Pancreas (tissue), 10 donors: Measurements from ENCODE around the gene ZACN. TPM values are rescaled to one million over a fixed set of nuclear protein-coding genes. Genes with fewer than 3 reads are reported as not detected.

Experiments used
- ATAC-seq, 4 donors: fragments of 200-7000 bp; cut with Tn5 transposase; one replicate each; pipeline versions ENCODE4 v1.8.0 to v1.9.1; 2020; ENCODE audit warnings: mild to moderate bottlenecking in 4 of 4, moderate library complexity in 4 of 4
- DNase-seq, 6 donors: peaks; one replicate each; pipeline ENCODE4 v3.0.0-alpha.2; 2020
- FAIRE-seq: peaks from 2 replicates; lab custom pipeline; 2012; peaks lifted over from hg19 to GRCh38; lab: Jason Lieb, UNC
- H3K27ac ChIP-seq, 4 donors: fragments of 200-600 bp; sonication (generic); 1 replicate in 3 of 4; 2 replicates in 1 of 4; pipeline versions ENCODE4 v1.5.0 to v1.8.0; 2020
- H3K27me3 ChIP-seq, 4 donors: fragments of 200-600 bp; one replicate each; pipeline ENCODE4 v1.8.0; 2021
- H3K36me3 ChIP-seq, 3 donors: fragments of 200-600 bp; sonication (generic) in 1 of 3; one replicate each; pipeline versions ENCODE4 v1.5.0 to v1.8.0; 2020 to 2021
- H3K4me1 ChIP-seq, 3 donors: fragments of 200-600 bp; one replicate each; pipeline ENCODE4 v1.8.0; 2021
- H3K4me3 ChIP-seq, 4 donors: fragments of 200-600 bp; sonication (generic) in 2 of 4; one replicate each; pipeline versions ENCODE4 v1.5.0 to v1.8.0; 2020 to 2021
- H3K9me3 ChIP-seq, 4 donors: fragments of 200-600 bp; one replicate each; pipeline ENCODE4 v1.8.0; 2021
- CTCF ChIP-seq, 4 donors: fragments of 200-600 bp; sonication (generic) in 3 of 4; IDR thresholded peaks; one replicate each; pipeline versions ENCODE4 v1.5.0 to v1.8.0; 2021; ENCODE audit warnings: antibody characterized with exemption in 4 of 4
- WGBS, 2 donors: extraction: QIAGEN DNeasy Blood & Tissue Kit; methylation state at CpG; one replicate each; pipeline ENCODE4 v1.1.7; 2013; 5-methylcytosine and 5-hydroxymethylcytosine counted together
- intact Hi-C, 3 donors: fragments of 100-400 bp; cut with DNase I; formaldehyde crosslinking; loops; one replicate each; pipeline versions ENCODE4 v1.11.1 to v1.14.2; 2022
- polyA plus RNA-seq, 2 donors: library from polyadenylated mRNA; stranded (reverse); fragments of 200-250 nt; gene quantifications; one replicate each; pipeline ENCODE4 v1.2.3, GENCODE V29; 2013
- total RNA-seq, 6 donors: library from RNA; stranded (reverse); fragmentation: NEBNext Ultra II Directional in 4 of 6; extraction: Animal tissue kit (Norgen Biotek cat#: 25700) in 4 of 6; gene quantifications; one replicate each; pipeline versions ENCODE4 v1.2.1 to v1.2.4, GENCODE V29; 2021 to 2023
- donor health status: healthy with polysubstance abuse.
- donor health status: DM: no; HTN: no; CAD: no; lungs with moderate emphysema.
- donor health status: DM: no; HTN: no; CAD: no.
- donor health status: control.
- donor health status: control.
- donor health status: Bipolar disorder and iron deficiency.
- donor health status: DM: yes; HTN: yes; CAD: no.
- donor health status: DM: no; HTN: no; CAD: no.
- donor health status: DM: no; HTN: no; CAD: no.
- donor health status: DM: yes; HTN: yes; CAD: no.

Gene ZACN
- total and polyA plus RNA-seq, 8 donors, result 0.06 to 4.2 (median 3.4) TPM; not detected in 5

- no peak for ATAC-seq
- 88 to 90% methylated on average over 13 of the region's 13 CpGs for WGBS, 2 donors
- DNase-seq, result no peak
- H3K4me3 ChIP-seq, result no peak overlapping the region
- TF ChIP-seq CTCF (IDR thresholded peaks at IDR 0.05), result no peak
- H3K36me3 ChIP-seq, result peaks cover 0 to 21% (median 0%) of the 10 kb centered on the region in 3 donors
- peaks cover 0 to 8% (median 0%) of the 10 kb centered on the region in 3 donors for H3K4me1 ChIP-seq
- no peaks in the 10 kb centered on the region for H3K9me3 ChIP-seq
- intact Hi-C loops, result no loop called here
- FAIRE-seq, result no peak
- no peaks in the 10 kb centered on the region for H3K27me3 ChIP-seq
- no peak overlapping the region for H3K27ac ChIP-seq
Observed at GRCh38 chr17:76034428-76035350, 44.3 kb upstream of the ZACN start.

- TF ChIP-seq CTCF (IDR thresholded peaks at IDR 0.05), result no peak
- intact Hi-C loops, result no loop called here
- no peak overlapping the region for H3K27ac ChIP-seq
- no peaks in the 10 kb centered on the region for H3K9me3 ChIP-seq
- peaks cover 0 to 41% (median 10%) of the 10 kb centered on the region in 3 donors for H3K36me3 ChIP-seq
- no peak overlapping the region for H3K4me3 ChIP-seq
- ATAC-seq, result peak in 2 of 4 donors; percentile 7 to 20
- DNase-seq, result peak in 2 of 6 donors; percentile 27 to 48
- no peaks in the 10 kb centered on the region for H3K27me3 ChIP-seq
- peaks cover 0 to 8% (median 0%) of the 10 kb centered on the region in 3 donors for H3K4me1 ChIP-seq
- WGBS, 2 donors, result 47 to 51% methylated on average over 22 of the region's 22 CpGs
- FAIRE-seq, result no peak
Observed at GRCh38 chr17:76036497-76037261, 42.3 kb upstream of the ZACN start.

GRCh38 chr17:76038050-76038449 lies 40.9 kb upstream of the ZACN start:
- H3K36me3 ChIP-seq, result peaks cover 0 to 54% (median 14%) of the 10 kb centered on the region in 3 donors
- H3K4me3 ChIP-seq, result no peak overlapping the region
- H3K9me3 ChIP-seq, result no peaks in the 10 kb centered on the region
- intact Hi-C loops, result no loop called here
- FAIRE-seq (no peak), ATAC-seq (no peak), DNase-seq (no peak)
- no peak for TF ChIP-seq CTCF (IDR thresholded peaks at IDR 0.05)
- WGBS, 2 donors, result 82 to 89% methylated on average over 3 of the region's 3 CpGs
- no peaks in the 10 kb centered on the region for H3K4me1 ChIP-seq
- H3K27ac ChIP-seq, result no peak overlapping the region
- H3K27me3 ChIP-seq, result no peaks in the 10 kb centered on the region

- H3K27me3 ChIP-seq, result no peaks in the 10 kb centered on the region
- FAIRE-seq (peak; percentile 51), DNase-seq (no peak), ATAC-seq (no peak)
- peaks cover 0 to 65% (median 25%) of the 10 kb centered on the region in 3 donors for H3K36me3 ChIP-seq
- H3K4me3 ChIP-seq, result no peak overlapping the region
- H3K9me3 ChIP-seq, result no peaks in the 10 kb centered on the region
- intact Hi-C loops, result no loop called here
- no peak overlapping the region for H3K27ac ChIP-seq
- no peaks in the 10 kb centered on the region for H3K4me1 ChIP-seq
- 81 to 82% methylated on average over 6 of the region's 6 CpGs for WGBS, 2 donors
- TF ChIP-seq CTCF (IDR thresholded peaks at IDR 0.05), result no peak
Observed at GRCh38 chr17:76039121-76039520, 39.9 kb upstream of the ZACN start.
